IMR-90 (cell line): ENCODE data around the gene COL25A1. TPM values are rescaled to one million over a fixed set of nuclear protein-coding genes. Genes with fewer than 3 reads are reported as not detected.

Source experiments
- ATAC-seq: fragments of 200-7000 bp; cut with Tn5 transposase; 2 replicates; pipeline ENCODE4 v1.9.1; 2020; ENCODE audit warnings: low read depth, mild to moderate bottlenecking, moderate library complexity
- BruUV-seq: library from RNA; stranded (reverse); fragments of 400-500 nt; replicated peaks from 2 replicates; lab custom pipeline; 2021; lab: Mats Ljungman, UMichigan
- CTCF ChIA-PET: fragments of 300-600 bp; formaldehyde crosslinking; extraction: SDS; loops from one replicate; lab custom pipeline; 2021; ENCODE audit warnings: antibody characterized with exemption; lab: Yijun Ruan, JAX
- POLR2A ChIA-PET: fragments of 300-600 bp; sonication (Branson Sonifier 250); formaldehyde crosslinking; loops from one replicate; lab custom pipeline; 2022; ENCODE audit warnings: antibody characterized with exemption; ENCODE audit not compliant: unreplicated experiment; lab: Charles Lee
- DNase-seq: peaks from one replicate; pipeline ENCODE4 v3.0.0; 2013
- H2AFZ ChIP-seq: replicated peaks from 2 replicates; pipeline ENCODE3; 2013; ENCODE audit warnings: low read length, mild to moderate bottlenecking; ENCODE audit not compliant: poor library complexity
- H2AK5ac ChIP-seq: 2 replicates; pipeline ENCODE4 v1.6.1; 2013; ENCODE audit warnings: low read depth, low read length, inconsistent platforms
- H2AK9ac ChIP-seq: replicated peaks from 2 replicates; pipeline ENCODE3; 2013; ENCODE audit warnings: mild to moderate bottlenecking, low read depth, low read length, moderate library complexity; ENCODE audit not compliant: poor library complexity
- H2BK120ac ChIP-seq: 2 replicates; pipeline ENCODE4 v1.6.1; 2013; ENCODE audit warnings: low read depth, low read length, inconsistent platforms
- H2BK15ac ChIP-seq: 3 replicates; pipeline ENCODE4 v1.6.1; 2013; ENCODE audit warnings: low read depth, low read length, inconsistent platforms
- H2BK20ac ChIP-seq: 2 replicates; pipeline ENCODE4 v1.6.1; 2013; ENCODE audit warnings: low read depth, mild to moderate bottlenecking, inconsistent platforms, low read length, moderate library complexity
- H2BK5ac ChIP-seq: 2 replicates; pipeline ENCODE4 v1.6.1; 2013; ENCODE audit warnings: mild to moderate bottlenecking, low read depth, low read length, inconsistent platforms; ENCODE audit not compliant: poor library complexity, severe bottlenecking
- H3K14ac ChIP-seq: replicated peaks from 2 replicates; pipeline ENCODE4 v1.6.1; 2013; ENCODE audit warnings: low read depth, low read length, inconsistent platforms
- H3K18ac ChIP-seq: 2 replicates; pipeline ENCODE4 v1.6.1; 2013; ENCODE audit warnings: low read depth, low read length, control low read depth
- H3K23ac ChIP-seq: 2 replicates; pipeline ENCODE4 v1.6.1; 2013; ENCODE audit warnings: low read depth, low read length, inconsistent platforms
- H3K27ac ChIP-seq: 2 replicates; pipeline ENCODE4 v1.5.1; 2013; ENCODE audit warnings: mild to moderate bottlenecking, control low read depth, low read length; ENCODE audit not compliant: insufficient read depth
- H3K27me3 ChIP-seq: 2 replicates; pipeline ENCODE4 v1.6.1; 2013; ENCODE audit warnings: low read length; ENCODE audit not compliant: control insufficient read depth, insufficient read depth
- H3K36me3 ChIP-seq: 2 replicates; pipeline ENCODE4 v1.6.1; 2013; ENCODE audit warnings: low read length, mixed read lengths; ENCODE audit not compliant: control insufficient read depth, insufficient read depth
- H3K4ac ChIP-seq: 2 replicates; pipeline ENCODE4 v1.6.1; 2013; ENCODE audit warnings: low read depth, low read length, inconsistent platforms
- H3K4me1 ChIP-seq: 2 replicates; pipeline ENCODE4 v1.6.1; 2013; ENCODE audit warnings: low read length, mixed read lengths; ENCODE audit not compliant: control insufficient read depth, insufficient read depth
- H3K4me2 ChIP-seq: 2 replicates; pipeline ENCODE4 v1.6.1; 2013; ENCODE audit warnings: low read depth, mild to moderate bottlenecking, control low read depth, low read length, moderate library complexity
- H3K4me3 ChIP-seq: 2 replicates; pipeline ENCODE4 v1.5.1; 2013; ENCODE audit warnings: low read depth, mild to moderate bottlenecking, control low read depth, low read length, moderate library complexity; ENCODE audit not compliant: insufficient read depth
- H3K56ac ChIP-seq: 2 replicates; pipeline ENCODE4 v1.6.1; 2013; ENCODE audit warnings: low read length, inconsistent platforms; ENCODE audit not compliant: insufficient read depth; ENCODE audit errors: extremely low read depth
- H3K79me1 ChIP-seq, 2 experiments: 2 replicates each; pipeline ENCODE4 v1.6.1; 2013; ENCODE audit warnings: low read length in 2 of 2, inconsistent platforms in 1 of 2, low read depth in 1 of 2
- H3K9ac ChIP-seq: 2 replicates; pipeline ENCODE4 v1.6.1; 2013; ENCODE audit warnings: low read depth, low read length, control low read depth
- H3K9me1 ChIP-seq: 2 replicates; pipeline ENCODE4 v1.6.1; 2013; ENCODE audit warnings: low read length, inconsistent platforms; ENCODE audit not compliant: insufficient read depth
- H3K9me3 ChIP-seq: 2 replicates; pipeline ENCODE4 v1.6.1; 2013; ENCODE audit warnings: low read length; ENCODE audit not compliant: control insufficient read depth, insufficient read depth
- H4K20me1 ChIP-seq: 2 replicates; pipeline ENCODE4 v1.6.1; 2013; ENCODE audit warnings: low read length, inconsistent platforms; ENCODE audit not compliant: insufficient read depth
- H4K5ac ChIP-seq: 2 replicates; pipeline ENCODE4 v1.6.1; 2013; ENCODE audit warnings: mild to moderate bottlenecking, low read depth, low read length, control low read depth
- H4K8ac ChIP-seq, 2 experiments: 2 replicates each; pipeline ENCODE4 v1.6.1; 2013; ENCODE audit warnings: low read depth in 2 of 2, low read length in 2 of 2, control low read depth in 1 of 2, inconsistent platforms in 1 of 2
- H4K91ac ChIP-seq: 2 replicates; pipeline ENCODE4 v1.6.1; 2013; ENCODE audit warnings: low read depth, low read length, inconsistent platforms; ENCODE audit not compliant: insufficient read depth
- BHLHE40 ChIP-seq: fragments of 150-350 bp; IDR thresholded peaks from 2 replicates; pipeline ENCODE4 v1.6.1; 2016; ENCODE audit warnings: mild to moderate bottlenecking, low read depth, low read length
- CEBPB ChIP-seq: IDR thresholded peaks from 2 replicates; pipeline ENCODE4 v1.6.1; 2012; ENCODE audit warnings: low read depth, low read length, improper control_type of control experiment
- FOS ChIP-seq: fragments of 150-350 bp; IDR thresholded peaks from 2 replicates; pipeline ENCODE4 v1.6.1; 2016; ENCODE audit warnings: low read depth, low read length
- MAFK ChIP-seq: IDR thresholded peaks from 2 replicates; pipeline ENCODE4 v1.6.1; 2012; ENCODE audit warnings: low read depth, low read length, improper control_type of control experiment
- MAZ ChIP-seq: IDR thresholded peaks from 2 replicates; pipeline ENCODE4 v1.6.1; 2012; ENCODE audit warnings: low read depth, mild to moderate bottlenecking, low read length, improper control_type of control experiment, moderate library complexity, borderline replicate concordance
- MXI1 ChIP-seq: IDR thresholded peaks from 2 replicates; pipeline ENCODE4 v1.6.1; 2012; ENCODE audit warnings: low read depth, mild to moderate bottlenecking, low read length, moderate library complexity, borderline replicate concordance
- NFE2L2 ChIP-seq: fragments of 150-350 bp; IDR thresholded peaks from 2 replicates; pipeline ENCODE4 v1.6.1; 2016; ENCODE audit warnings: low read depth, mild to moderate bottlenecking, low read length
- SMC3 ChIP-seq: fragments of 150-350 bp; IDR thresholded peaks from 2 replicates; pipeline ENCODE4 v1.6.1; 2016; ENCODE audit warnings: low read depth, mild to moderate bottlenecking, antibody characterized with exemption, low read length, moderate library complexity
- WGBS, 2 experiments: methylation state at CpG; one replicate each; pipeline versions ENCODE4 v1.1.5 to v1.1.7; 2013; ENCODE audit warnings: missing lambda C conversion rate in 2 of 2; ENCODE audit not compliant: insufficient read length in 1 of 2; ENCODE audit errors: extremely low coverage in 2 of 2; 5-methylcytosine and 5-hydroxymethylcytosine counted together
- dilution Hi-C: fragments of 300-500 bp; cut with HindIII; formaldehyde crosslinking; loops from one replicate; pipeline ENCODE4 v1.14.3; 2018; ENCODE audit warnings: low sequenced_read_pairs; ENCODE audit not compliant: unreplicated experiment
- in situ Hi-C: fragments of 300-500 bp; cut with MboI; formaldehyde crosslinking; loops from 3 replicates; pipeline ENCODE4 v1.14.3; 2019; ENCODE audit warnings: low sequenced_read_pairs, inconsistent platforms, mixed read lengths
- intact Hi-C: fragments of 100-400 bp; cut with micrococcal nuclease; formaldehyde crosslinking; loops from 2 replicates; pipeline ENCODE4 v1.10.0; 2022
- polyA plus RNA-seq, 3 experiments: library from polyadenylated mRNA; depleted of rRNA; stranded (reverse); fragments of >200 nt; gene quantifications; 2 replicates each; pipeline ENCODE4 v1.2.3, GENCODE V29; 2012; ENCODE audit warnings: low replicate concordance in 1 of 3
- total RNA-seq: library from RNA; depleted of rRNA; stranded (reverse); fragments of >200 nt; gene quantifications from 2 replicates; pipeline ENCODE4 v1.2.3, GENCODE V29; 2012
- TF ChIP-seq, protein P1 (sequence below): conservative IDR thresholded peaks from 2 replicates; pipeline ENCODE4 v1.5.1; 2012; ENCODE audit warnings: mild to moderate bottlenecking, low read depth, low read length, improper control_type of control experiment

COL25A1 gene
- total and polyA plus RNA-seq, 2 of the 4 experiments (the other 2 are of a cell fraction): under 0.01 to 0.05 TPM

DNA sequence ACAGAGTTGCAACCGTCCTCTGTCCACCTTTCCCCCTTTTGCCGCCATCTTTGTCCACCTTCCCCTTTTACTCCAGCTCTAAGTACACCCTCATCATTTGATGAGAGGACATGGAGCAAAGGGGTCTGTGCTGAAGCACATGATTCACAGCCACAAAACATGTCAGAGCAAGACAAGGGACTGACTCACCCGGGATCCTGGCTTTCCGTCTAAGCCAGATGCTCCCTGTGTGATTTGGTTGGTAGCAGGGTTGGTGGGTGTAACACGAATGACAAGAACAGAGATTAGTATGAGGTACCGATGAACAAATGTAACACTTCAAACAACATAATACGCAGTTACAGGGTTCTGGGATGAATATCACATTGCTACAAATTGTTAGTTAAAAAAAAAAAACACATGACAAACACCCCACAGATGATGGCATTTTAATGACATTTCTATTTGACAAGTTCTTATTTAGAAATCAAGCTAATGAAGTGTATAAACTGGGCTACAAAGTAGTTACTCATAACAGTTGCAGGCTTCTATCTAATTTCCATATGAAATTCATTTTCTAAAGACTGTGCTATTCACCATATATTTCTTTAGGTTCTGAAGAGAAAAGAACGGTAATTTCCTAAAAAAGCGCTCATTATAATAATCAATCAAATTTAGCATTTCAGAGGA, 468.2 kb downstream of the COL25A1 start:
- Histone ChIP-seq H3K14ac (0 out of 2 replicates have a peak overlapping the region, but pooled peaks have one; percentile 45), H2BK15ac (no peak overlapping the region), H4K20me1 (no peaks in the 10 kb centered on the region), H2BK5ac (no peak overlapping the region), H3K23ac (no peak overlapping the region), H3K9me3 (no peaks in the 10 kb centered on the region), H4K8ac (peak overlapping the region in 1 of 2 experiments; percentile 34; a peak in 1 of 4 replicates), H3K9me1 (peaks cover 3% of the 10 kb centered on the region; the same call in 1 of the 2 replicates), H3K36me3 (no peaks in the 10 kb centered on the region), H3K9ac (no peak overlapping the region), H3K18ac (no peak overlapping the region), H3K4ac (peak overlapping the region; percentile 66; the same call in 1 of the 2 replicates), H2AFZ (peak overlapping the region; percentile 69), H2BK20ac (peak overlapping the region; percentile 81), H3K79me1 (no peaks in the 10 kb centered on the region), H3K56ac (no peak overlapping the region), H3K4me2 (no peak overlapping the region), H3K4me1 (peaks cover 2% of the 10 kb centered on the region; the same call in 1 of the 2 replicates), H4K91ac (no peak overlapping the region), H4K5ac (no peak overlapping the region), H2AK5ac (no peak overlapping the region), H2BK120ac (peak overlapping the region; percentile 45), H2AK9ac (peak overlapping the region; percentile 66), H3K27me3 (peaks cover 2% of the 10 kb centered on the region; the same call in 1 of the 2 replicates), H3K27ac (no peak overlapping the region), H3K4me3 (no peak overlapping the region)
- WGBS, 2 experiments: no CpG with 5 or more reads among the region's 9 CpGs
- CTCF ChIA-PET: interaction anchor here (0.5 to 1.9 kb wide), 8 partner anchors 21 to 591 kb away, joined by 3 to 8 read pairs (median 3); no protein-coding TSS in a partner anchor
- no TSS peak for BruUV-seq
- dilution Hi-C loops: no loop called here
- DNase-seq: peak; percentile 87
- in situ Hi-C loops: loop anchor here (5.0 kb wide), 1 partner anchor 573 kb away; no protein-coding TSS in a partner anchor
- POLR2A ChIA-PET: no interaction called here
- ATAC-seq: peak; percentile 32; the same call in 1 of the 2 replicates
- intact Hi-C loops: loop anchor here (1.0 kb wide), 2 partner anchors 481 to 499 kb away; no protein-coding TSS in a partner anchor
- TF ChIP-seq MAFK: no peak
- TF ChIP-seq BHLHE40: peak; percentile 26; the same call in 1 of the 2 replicates
- TF ChIP-seq, protein P1, sequence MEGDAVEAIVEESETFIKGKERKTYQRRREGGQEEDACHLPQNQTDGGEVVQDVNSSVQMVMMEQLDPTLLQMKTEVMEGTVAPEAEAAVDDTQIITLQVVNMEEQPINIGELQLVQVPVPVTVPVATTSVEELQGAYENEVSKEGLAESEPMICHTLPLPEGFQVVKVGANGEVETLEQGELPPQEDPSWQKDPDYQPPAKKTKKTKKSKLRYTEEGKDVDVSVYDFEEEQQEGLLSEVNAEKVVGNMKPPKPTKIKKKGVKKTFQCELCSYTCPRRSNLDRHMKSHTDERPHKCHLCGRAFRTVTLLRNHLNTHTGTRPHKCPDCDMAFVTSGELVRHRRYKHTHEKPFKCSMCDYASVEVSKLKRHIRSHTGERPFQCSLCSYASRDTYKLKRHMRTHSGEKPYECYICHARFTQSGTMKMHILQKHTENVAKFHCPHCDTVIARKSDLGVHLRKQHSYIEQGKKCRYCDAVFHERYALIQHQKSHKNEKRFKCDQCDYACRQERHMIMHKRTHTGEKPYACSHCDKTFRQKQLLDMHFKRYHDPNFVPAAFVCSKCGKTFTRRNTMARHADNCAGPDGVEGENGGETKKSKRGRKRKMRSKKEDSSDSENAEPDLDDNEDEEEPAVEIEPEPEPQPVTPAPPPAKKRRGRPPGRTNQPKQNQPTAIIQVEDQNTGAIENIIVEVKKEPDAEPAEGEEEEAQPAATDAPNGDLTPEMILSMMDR: no peak
- no peak for TF ChIP-seq MAZ
- no peak for TF ChIP-seq CEBPB
- no peak for TF ChIP-seq MXI1
- peak; percentile 16; the same call in 1 of the 2 replicates for TF ChIP-seq FOS
- TF ChIP-seq SMC3: no peak
- TF ChIP-seq NFE2L2: no peak
